T-helper 1 cell treated with Interleukin-12 subunit alpha and Interleukin-12 subunit beta and Interleukin-4 antibody, amounts not matched to agents 30 μg/mL and 1 μg/mL, for 36 hours (primary cell): ENCODE data around the gene SOST.

ENCODE experiments used
- H3K27ac Mint-ChIP-seq: one replicate; pipeline ENCODE4 v1.8.0; 2021; ENCODE audit warnings: mild to moderate bottlenecking, mixed read lengths
- H3K27me3 Mint-ChIP-seq: one replicate; pipeline ENCODE4 v1.8.0; 2021; ENCODE audit warnings: low read depth, mixed read lengths
- H3K36me3 Mint-ChIP-seq: one replicate; pipeline ENCODE4 v1.8.0; 2021; ENCODE audit warnings: low read depth, mixed read lengths
- H3K4me1 Mint-ChIP-seq: one replicate; pipeline ENCODE4 v1.8.0; 2021; ENCODE audit warnings: low read depth, mixed read lengths
- H3K4me3 Mint-ChIP-seq: one replicate; pipeline ENCODE4 v1.8.0; 2021; ENCODE audit warnings: mild to moderate bottlenecking, moderate library complexity, mixed read lengths
- H3K9me3 Mint-ChIP-seq: one replicate; pipeline ENCODE4 v1.8.0; 2021; ENCODE audit warnings: mixed read lengths

Gene SOST

GRCh38 chr17:43784068-43784467 is 25.5 kb upstream of the SOST start:
- Mint-ChIP-seq H3K4me1 (peaks cover 5% of the 10 kb centered on the region), H3K27ac (no peak overlapping the region), H3K27me3 (peaks cover 79% of the 10 kb centered on the region), H3K9me3 (no peaks in the 10 kb centered on the region), H3K4me3 (no peak overlapping the region), H3K36me3 (no peaks in the 10 kb centered on the region)

GRCh38 chr17:43782913-43783680 is 24.5 kb upstream of the SOST start:
- Mint-ChIP-seq H3K27me3 (peaks cover 71% of the 10 kb centered on the region), H3K36me3 (no peaks in the 10 kb centered on the region), H3K27ac (no peak overlapping the region), H3K4me1 (peaks cover 5% of the 10 kb centered on the region), H3K4me3 (no peak overlapping the region), H3K9me3 (no peaks in the 10 kb centered on the region)

GRCh38 chr17:43780135-43780534 is 21.5 kb upstream of the SOST start, which contains the start of gene CFAP97D1:
CFAP97D1 (plus strand) TSS chr17:43780435; CDS start chr17:43780463, 28 bp downstream.
- Mint-ChIP-seq H3K4me1 (peaks cover 7% of the 10 kb centered on the region), H3K27ac (no peak within 1 kb of the TSS), H3K27me3 (peaks cover 59% of the 10 kb centered on the region), H3K36me3 (peaks cover under 1% of the 10 kb centered on the region), H3K9me3 (no peaks in the 10 kb centered on the region), H3K4me3 (peak within 1 kb of the TSS; percentile 57)

GRCh38 chr17:43779145-43780125 is 20.8 kb upstream of the SOST start:
- Mint-ChIP-seq H3K4me1 (peaks cover 7% of the 10 kb centered on the region), H3K27ac (no peak overlapping the region), H3K36me3 (peaks cover 2% of the 10 kb centered on the region), H3K4me3 (peak overlapping the region; percentile 57), H3K9me3 (no peaks in the 10 kb centered on the region), H3K27me3 (peaks cover 52% of the 10 kb centered on the region)

- peaks cover 2% of the 10 kb centered on the region for H3K36me3 Mint-ChIP-seq
- H3K4me3 Mint-ChIP-seq = peak within 1 kb of the TSS; percentile 85
- no peak within 1 kb of the TSS for H3K27ac Mint-ChIP-seq
- no peaks in the 10 kb centered on the region for H3K9me3 Mint-ChIP-seq
- H3K4me1 Mint-ChIP-seq = peaks cover 7% of the 10 kb centered on the region
- H3K27me3 Mint-ChIP-seq = peaks cover 43% of the 10 kb centered on the region
Observed at GRCh38 chr17:43778337-43779144, 19.9 kb upstream of the SOST start, which contains the start of gene DUSP3. DUSP3 (minus strand) TSS chr17:43778977; CDS start chr17:43778924, 53 bp downstream.

- Mint-ChIP-seq H3K4me1 (peaks cover 5% of the 10 kb centered on the region), H3K36me3 (peaks cover 10% of the 10 kb centered on the region), H3K27ac (no peak overlapping the region), H3K4me3 (no peak overlapping the region), H3K9me3 (no peaks in the 10 kb centered on the region), H3K27me3 (peaks cover 5% of the 10 kb centered on the region)
Observed at GRCh38 chr17:43774304-43775250, 16.0 kb upstream of the SOST start.

GRCh38 chr17:43772877-43773648 is 14.5 kb upstream of the SOST start:
- H3K27me3 Mint-ChIP-seq = no peaks in the 10 kb centered on the region
- no peak overlapping the region for H3K27ac Mint-ChIP-seq
- no peak overlapping the region for H3K4me3 Mint-ChIP-seq
- H3K36me3 Mint-ChIP-seq = peaks cover 10% of the 10 kb centered on the region
- H3K9me3 Mint-ChIP-seq = no peaks in the 10 kb centered on the region
- peaks cover 4% of the 10 kb centered on the region for H3K4me1 Mint-ChIP-seq

- H3K9me3 Mint-ChIP-seq = no peaks in the 10 kb centered on the region
- H3K27me3 Mint-ChIP-seq = no peaks in the 10 kb centered on the region
- H3K4me1 Mint-ChIP-seq = peaks cover 2% of the 10 kb centered on the region
- peaks cover 10% of the 10 kb centered on the region for H3K36me3 Mint-ChIP-seq
- no peak overlapping the region for H3K4me3 Mint-ChIP-seq
- no peak overlapping the region for H3K27ac Mint-ChIP-seq
Observed at GRCh38 chr17:43771463-43771862, 12.9 kb upstream of the SOST start.

- H3K27ac Mint-ChIP-seq = no peak overlapping the region
- no peaks in the 10 kb centered on the region for H3K9me3 Mint-ChIP-seq
- H3K27me3 Mint-ChIP-seq = no peaks in the 10 kb centered on the region
- H3K4me1 Mint-ChIP-seq = peaks cover 2% of the 10 kb centered on the region
- no peak overlapping the region for H3K4me3 Mint-ChIP-seq
- peaks cover 10% of the 10 kb centered on the region for H3K36me3 Mint-ChIP-seq
Observed at GRCh38 chr17:43770957-43771356, 12.4 kb upstream of the SOST start.

- Mint-ChIP-seq H3K4me3 (no peak overlapping the region), H3K27me3 (no peaks in the 10 kb centered on the region), H3K36me3 (peaks cover 8% of the 10 kb centered on the region)
Observed at GRCh38 chr17:43769859-43770258, 11.3 kb upstream of the SOST start.

GRCh38 chr17:43769426-43769825 is 10.8 kb upstream of the SOST start:
- no peaks in the 10 kb centered on the region for H3K9me3 Mint-ChIP-seq
- H3K36me3 Mint-ChIP-seq = peaks cover 8% of the 10 kb centered on the region
- H3K27ac Mint-ChIP-seq = no peak overlapping the region
- peaks cover 2% of the 10 kb centered on the region for H3K4me1 Mint-ChIP-seq
- H3K4me3 Mint-ChIP-seq = no peak overlapping the region
- no peaks in the 10 kb centered on the region for H3K27me3 Mint-ChIP-seq

More at GRCh38 chr17:43769859-43770258, 11.3 kb upstream of the SOST start:
- peaks cover 2% of the 10 kb centered on the region for H3K4me1 Mint-ChIP-seq
- no peak overlapping the region for H3K27ac Mint-ChIP-seq
- H3K9me3 Mint-ChIP-seq = no peaks in the 10 kb centered on the region

- H3K9me3 Mint-ChIP-seq = no peaks in the 10 kb centered on the region
- peaks cover 8% of the 10 kb centered on the region for H3K36me3 Mint-ChIP-seq
- no peak overlapping the region for H3K4me3 Mint-ChIP-seq
- peaks cover 2% of the 10 kb centered on the region for H3K4me1 Mint-ChIP-seq
- no peak overlapping the region for H3K27ac Mint-ChIP-seq
- no peaks in the 10 kb centered on the region for H3K27me3 Mint-ChIP-seq
Observed at GRCh38 chr17:43768943-43769342, 10.4 kb upstream of the SOST start.
